Endothelial cell of umbilical vein (primary cell): ENCODE results near the gene DSCAML1. TPM values are rescaled to one million over a fixed set of nuclear protein-coding genes. Genes with fewer than 3 reads are reported as not detected.

Source experiments
- BruUV-seq: library from RNA; stranded (reverse); fragments of 400-500 nt; replicated peaks from 2 replicates; lab custom pipeline; 2021; lab: Mats Ljungman, UMichigan
- CTCF ChIA-PET: fragments of 300-600, 350-600 bp; sonication (Branson Sonifier 250); formaldehyde crosslinking; loops from one replicate; lab custom pipeline; 2021; ENCODE audit warnings: antibody characterized with exemption, inconsistent platforms; lab: Charles Lee
- POLR2A ChIA-PET: fragments of 300-600, 350-600 bp; sonication (Branson Sonifier 250); formaldehyde crosslinking; loops from one replicate; lab custom pipeline; 2021; ENCODE audit warnings: antibody characterized with exemption, inconsistent platforms; lab: Charles Lee
- DNase-seq: peaks from one replicate; pipeline ENCODE4 v3.0.0-alpha.2; 2011; ENCODE audit warnings: low read depth, low spot score
- FAIRE-seq: peaks from 2 replicates; lab custom pipeline; 2011; peaks lifted over from hg19 to GRCh38; lab: Jason Lieb, UNC
- H2AFZ ChIP-seq: 2 replicates; pipeline ENCODE4 v1.6.0; 2012; ENCODE audit warnings: low read depth, low read length, control low read depth, inconsistent platforms
- H3K27ac ChIP-seq: 2 replicates; pipeline ENCODE4 v1.5.1; 2011; ENCODE audit warnings: low read depth, mild to moderate bottlenecking, control low read depth, low read length, moderate library complexity; ENCODE audit not compliant: insufficient read depth
- H3K27me3 ChIP-seq, 2 experiments: 2 replicates each; pipeline versions ENCODE4 v1.6.0 to v1.6.1; 2011; ENCODE audit warnings: low read length in 2 of 2, mixed read lengths in 1 of 2; ENCODE audit not compliant: control insufficient read depth in 2 of 2, insufficient read depth in 2 of 2
- H3K36me3 ChIP-seq, 2 experiments: 2 replicates in 1 of 2; 3 replicates in 1 of 2; pipeline ENCODE4 v1.5.1; 2011; ENCODE audit warnings: low read length in 2 of 2, mild to moderate bottlenecking in 1 of 2, moderate library complexity in 1 of 2; ENCODE audit not compliant: control insufficient read depth in 2 of 2, insufficient read depth in 2 of 2; ENCODE audit errors: extremely low read depth in 1 of 2
- H3K4me1 ChIP-seq: 3 replicates; pipeline ENCODE4 v1.5.1; 2011; ENCODE audit warnings: mild to moderate bottlenecking, low read length; ENCODE audit not compliant: control insufficient read depth, insufficient read depth; ENCODE audit errors: extremely low read depth
- H3K4me2 ChIP-seq: 2 replicates; pipeline ENCODE4 v1.6.1; 2011; ENCODE audit warnings: low read length, control low read depth, mixed read lengths; ENCODE audit not compliant: insufficient read depth
- H3K4me3 ChIP-seq, 3 experiments: fragments of 200-600 bp in 1 of 3; sonication (generic), shearing (Covaris generic) in 1 of 3; replicated peaks in 1 of 3; 2 replicates each; pipeline ENCODE4 v1.5.1; 2011 to 2016; ENCODE audit warnings: control low read depth in 3 of 3, low read length in 3 of 3, mild to moderate bottlenecking in 2 of 3, inconsistent platforms in 1 of 3, low read depth in 1 of 3, moderate library complexity in 1 of 3; ENCODE audit not compliant: insufficient read depth in 1 of 3
- H3K79me2 ChIP-seq: 2 replicates; pipeline ENCODE4 v1.6.0; 2012; ENCODE audit warnings: low read length, inconsistent platforms; ENCODE audit not compliant: control insufficient read depth, insufficient read depth
- H3K9ac ChIP-seq: replicated peaks from 2 replicates; pipeline ENCODE3; 2011; ENCODE audit warnings: low read length, control low read depth; ENCODE audit not compliant: insufficient read depth; ENCODE audit errors: extremely low read depth
- H3K9me1 ChIP-seq: replicated peaks from 3 replicates; pipeline ENCODE4 v1.6.0; 2011; ENCODE audit warnings: mild to moderate bottlenecking, low read length; ENCODE audit not compliant: control insufficient read depth, insufficient read depth; ENCODE audit errors: extremely low read depth
- H3K9me3 ChIP-seq: replicated peaks from 2 replicates; pipeline ENCODE4 v1.5.1; 2012; ENCODE audit warnings: low read length, inconsistent platforms; ENCODE audit not compliant: control insufficient read depth, insufficient read depth
- H4K20me1 ChIP-seq: replicated peaks from 2 replicates; pipeline ENCODE3; 2011; ENCODE audit warnings: mild to moderate bottlenecking, low read length; ENCODE audit not compliant: control insufficient read depth, insufficient read depth; ENCODE audit errors: extremely low read depth
- EZH2 ChIP-seq: IDR thresholded peaks from 2 replicates; pipeline ENCODE4 v1.6.1; 2012; ENCODE audit warnings: borderline replicate concordance, low read depth, mild to moderate bottlenecking, moderate library complexity, low read length, inconsistent platforms; ENCODE audit not compliant: severe bottlenecking
- FOS ChIP-seq: IDR thresholded peaks from 2 replicates; pipeline ENCODE4 v1.6.1; 2011; ENCODE audit warnings: mild to moderate bottlenecking, low read length, moderate library complexity, borderline replicate concordance; ENCODE audit not compliant: insufficient read depth
- GATA2 ChIP-seq: IDR thresholded peaks from 2 replicates; pipeline ENCODE4 v1.7.0; 2011; ENCODE audit warnings: low read depth, mild to moderate bottlenecking, moderate library complexity, mixed read lengths, low read length; ENCODE audit not compliant: insufficient read length, insufficient read depth
- JUN ChIP-seq: IDR thresholded peaks from 2 replicates; pipeline ENCODE4 v1.6.1; 2011; ENCODE audit warnings: borderline replicate concordance, low read depth; ENCODE audit not compliant: insufficient read length, insufficient read depth
- MYC ChIP-seq: IDR thresholded peaks from one replicate; pipeline ENCODE4 v1.6.1; 2011; ENCODE audit warnings: mild to moderate bottlenecking, low read depth, low read length
- POLR2A ChIP-seq: IDR thresholded peaks from 2 replicates; pipeline ENCODE4 v1.6.1; 2012; ENCODE audit warnings: low read depth, mild to moderate bottlenecking, control low read depth, low read length
- POLR2AphosphoS5 ChIP-seq: IDR thresholded peaks from 2 replicates; pipeline ENCODE4 v1.6.1; 2012; ENCODE audit warnings: low read depth, mild to moderate bottlenecking, control low read depth, low read length, moderate library complexity; ENCODE audit not compliant: insufficient read depth
- dilution Hi-C: fragments of 300-500 bp; cut with MboI; formaldehyde crosslinking; loops from one replicate; pipeline ENCODE4 v1.15.0; 2019; ENCODE audit warnings: low sequenced_read_pairs; ENCODE audit not compliant: extremely low pct_ligation_motif_present
- intact Hi-C: fragments of 100-400 bp; cut with micrococcal nuclease; formaldehyde crosslinking; loops from one replicate; pipeline ENCODE4 v1.10.0; 2022
- polyA plus RNA-seq, 4 experiments: library from polyadenylated mRNA; depleted of rRNA in 3 of 4; stranded (reverse) in 3 of 4; unstranded in 1 of 4; fragments of >200 nt; gene quantifications; 2 replicates each; pipeline versions ENCODE4 v1.2.1 to v1.2.3, GENCODE V29; 2011 to 2012; ENCODE audit warnings: missing spikeins in 1 of 4
- total RNA-seq: library from RNA; stranded (reverse); gene quantifications from 2 replicates; pipeline ENCODE4 v1.2.3, GENCODE V29; 2021
- TF ChIP-seq, protein P1 (sequence below): IDR thresholded peaks from 2 replicates; pipeline ENCODE4 v1.6.1; 2011; ENCODE audit not compliant: insufficient read depth, insufficient read length
- TF ChIP-seq, protein P2 (sequence below), 2 donors: IDR thresholded peaks; 1 replicate in 1 of 2; 2 replicates in 1 of 2; pipeline ENCODE4 v1.5.1; 2011; ENCODE audit warnings: low read length in 2 of 2, mild to moderate bottlenecking in 2 of 2, moderate library complexity in 2 of 2, control low read depth in 1 of 2, inconsistent platforms in 1 of 2, low read depth in 1 of 2; ENCODE audit not compliant: insufficient read depth in 1 of 2; ENCODE audit errors: extremely low read depth in 1 of 2

Gene DSCAML1
- total and polyA plus RNA-seq, 2 donors (not counting 3 experiments of a cell fraction or from before 2014, with no cell fraction given), result not detected

DNA sequence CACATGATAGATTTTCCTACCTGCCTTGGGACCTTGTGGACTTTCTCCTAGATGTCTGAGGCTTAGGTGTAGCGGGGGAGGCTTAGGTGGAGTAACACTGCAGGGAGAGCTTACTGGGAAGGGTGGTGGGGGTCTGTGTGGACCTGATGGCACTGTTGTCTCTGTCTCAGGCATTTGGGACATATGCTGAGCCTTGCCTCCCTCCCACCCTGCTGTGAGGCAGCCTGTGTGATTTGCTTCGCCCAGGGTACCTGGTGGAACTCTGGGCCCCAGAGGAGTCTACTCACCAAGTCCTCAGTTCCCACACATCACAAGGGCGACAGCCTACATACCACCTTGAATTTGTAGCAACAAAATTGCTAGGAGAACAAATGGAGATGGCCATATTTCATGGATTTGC lies 388.7 kb downstream of the DSCAML1 start:
- no TSS peak for BruUV-seq
- no peaks in the 10 kb centered on the region for H3K9me3 ChIP-seq
- H3K9me1 ChIP-seq, result no peaks in the 10 kb centered on the region
- POLR2A ChIA-PET, result no interaction called here
- no peak for DNase-seq
- dilution Hi-C loops, result no loop called here
- H3K27me3 ChIP-seq, result no peaks in the 10 kb centered on the region
- peaks cover 7 to 22% of the 10 kb centered on the region in 2 experiments for H3K36me3 ChIP-seq
- no peaks in the 10 kb centered on the region for H3K79me2 ChIP-seq
- no peak overlapping the region for H3K4me3 ChIP-seq
- H3K27ac ChIP-seq, result no peak overlapping the region
- H2AFZ ChIP-seq, result no peak overlapping the region
- TF ChIP-seq GATA2 (no peak), JUN (no peak), MYC (no peak), POLR2A (no peak), FOS (no peak), POLR2AphosphoS5 (no peak), EZH2 (no peak)
- TF ChIP-seq, protein P1, sequence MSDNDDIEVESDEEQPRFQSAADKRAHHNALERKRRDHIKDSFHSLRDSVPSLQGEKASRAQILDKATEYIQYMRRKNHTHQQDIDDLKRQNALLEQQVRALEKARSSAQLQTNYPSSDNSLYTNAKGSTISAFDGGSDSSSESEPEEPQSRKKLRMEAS, result no peak
- TF ChIP-seq, protein P2, sequence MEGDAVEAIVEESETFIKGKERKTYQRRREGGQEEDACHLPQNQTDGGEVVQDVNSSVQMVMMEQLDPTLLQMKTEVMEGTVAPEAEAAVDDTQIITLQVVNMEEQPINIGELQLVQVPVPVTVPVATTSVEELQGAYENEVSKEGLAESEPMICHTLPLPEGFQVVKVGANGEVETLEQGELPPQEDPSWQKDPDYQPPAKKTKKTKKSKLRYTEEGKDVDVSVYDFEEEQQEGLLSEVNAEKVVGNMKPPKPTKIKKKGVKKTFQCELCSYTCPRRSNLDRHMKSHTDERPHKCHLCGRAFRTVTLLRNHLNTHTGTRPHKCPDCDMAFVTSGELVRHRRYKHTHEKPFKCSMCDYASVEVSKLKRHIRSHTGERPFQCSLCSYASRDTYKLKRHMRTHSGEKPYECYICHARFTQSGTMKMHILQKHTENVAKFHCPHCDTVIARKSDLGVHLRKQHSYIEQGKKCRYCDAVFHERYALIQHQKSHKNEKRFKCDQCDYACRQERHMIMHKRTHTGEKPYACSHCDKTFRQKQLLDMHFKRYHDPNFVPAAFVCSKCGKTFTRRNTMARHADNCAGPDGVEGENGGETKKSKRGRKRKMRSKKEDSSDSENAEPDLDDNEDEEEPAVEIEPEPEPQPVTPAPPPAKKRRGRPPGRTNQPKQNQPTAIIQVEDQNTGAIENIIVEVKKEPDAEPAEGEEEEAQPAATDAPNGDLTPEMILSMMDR (IDR thresholded peaks at IDR 0.05; ENCODE audit: extremely low read depth in 1 of 2, insufficient read depth in 1 of 2, low read depth in 1 of 2, low read length in 2 of 2), result no peak
- H3K4me2 ChIP-seq, result no peak overlapping the region
- intact Hi-C loops, result no loop called here
- H3K9ac ChIP-seq, result no peak overlapping the region
- H4K20me1 ChIP-seq, result no peaks in the 10 kb centered on the region
- CTCF ChIA-PET, result interaction anchor here (4.8 kb wide), 1 partner anchor 18 kb away, joined by 21 read pairs; no protein-coding TSS in a partner anchor
- no peaks in the 10 kb centered on the region for H3K4me1 ChIP-seq
- no peak for FAIRE-seq
